GM12864 (cell line): ENCODE results near the gene PLD6.

Source experiments
- DNase-seq: peaks from one replicate; pipeline ENCODE4 v3.0.0-alpha.2; 2011; ENCODE audit warnings: low read depth
- H3K4me3 ChIP-seq: 2 replicates; pipeline ENCODE4 v1.5.1; 2011; ENCODE audit warnings: mild to moderate bottlenecking, low read depth, low read length, control low read depth
- TF ChIP-seq, protein P1 (sequence below): IDR thresholded peaks from 2 replicates; pipeline ENCODE4 v1.5.1; 2011; ENCODE audit warnings: low read depth, mild to moderate bottlenecking, moderate library complexity, low read length, control low read depth, inconsistent platforms; ENCODE audit errors: missing control alignments

Gene PLD6

GRCh38 chr17:17173921-17174320 is 32.2 kb downstream of the PLD6 start:
- no peak for DNase-seq
- TF ChIP-seq, protein P1, sequence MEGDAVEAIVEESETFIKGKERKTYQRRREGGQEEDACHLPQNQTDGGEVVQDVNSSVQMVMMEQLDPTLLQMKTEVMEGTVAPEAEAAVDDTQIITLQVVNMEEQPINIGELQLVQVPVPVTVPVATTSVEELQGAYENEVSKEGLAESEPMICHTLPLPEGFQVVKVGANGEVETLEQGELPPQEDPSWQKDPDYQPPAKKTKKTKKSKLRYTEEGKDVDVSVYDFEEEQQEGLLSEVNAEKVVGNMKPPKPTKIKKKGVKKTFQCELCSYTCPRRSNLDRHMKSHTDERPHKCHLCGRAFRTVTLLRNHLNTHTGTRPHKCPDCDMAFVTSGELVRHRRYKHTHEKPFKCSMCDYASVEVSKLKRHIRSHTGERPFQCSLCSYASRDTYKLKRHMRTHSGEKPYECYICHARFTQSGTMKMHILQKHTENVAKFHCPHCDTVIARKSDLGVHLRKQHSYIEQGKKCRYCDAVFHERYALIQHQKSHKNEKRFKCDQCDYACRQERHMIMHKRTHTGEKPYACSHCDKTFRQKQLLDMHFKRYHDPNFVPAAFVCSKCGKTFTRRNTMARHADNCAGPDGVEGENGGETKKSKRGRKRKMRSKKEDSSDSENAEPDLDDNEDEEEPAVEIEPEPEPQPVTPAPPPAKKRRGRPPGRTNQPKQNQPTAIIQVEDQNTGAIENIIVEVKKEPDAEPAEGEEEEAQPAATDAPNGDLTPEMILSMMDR, result no peak
- no peak overlapping the region for H3K4me3 ChIP-seq

- H3K4me3 ChIP-seq, result no peak overlapping the region
- TF ChIP-seq, protein P1, result no peak
- no peak for DNase-seq
Measured at GRCh38 chr17:17172990-17173389, 33.1 kb downstream of the PLD6 start.

DNA sequence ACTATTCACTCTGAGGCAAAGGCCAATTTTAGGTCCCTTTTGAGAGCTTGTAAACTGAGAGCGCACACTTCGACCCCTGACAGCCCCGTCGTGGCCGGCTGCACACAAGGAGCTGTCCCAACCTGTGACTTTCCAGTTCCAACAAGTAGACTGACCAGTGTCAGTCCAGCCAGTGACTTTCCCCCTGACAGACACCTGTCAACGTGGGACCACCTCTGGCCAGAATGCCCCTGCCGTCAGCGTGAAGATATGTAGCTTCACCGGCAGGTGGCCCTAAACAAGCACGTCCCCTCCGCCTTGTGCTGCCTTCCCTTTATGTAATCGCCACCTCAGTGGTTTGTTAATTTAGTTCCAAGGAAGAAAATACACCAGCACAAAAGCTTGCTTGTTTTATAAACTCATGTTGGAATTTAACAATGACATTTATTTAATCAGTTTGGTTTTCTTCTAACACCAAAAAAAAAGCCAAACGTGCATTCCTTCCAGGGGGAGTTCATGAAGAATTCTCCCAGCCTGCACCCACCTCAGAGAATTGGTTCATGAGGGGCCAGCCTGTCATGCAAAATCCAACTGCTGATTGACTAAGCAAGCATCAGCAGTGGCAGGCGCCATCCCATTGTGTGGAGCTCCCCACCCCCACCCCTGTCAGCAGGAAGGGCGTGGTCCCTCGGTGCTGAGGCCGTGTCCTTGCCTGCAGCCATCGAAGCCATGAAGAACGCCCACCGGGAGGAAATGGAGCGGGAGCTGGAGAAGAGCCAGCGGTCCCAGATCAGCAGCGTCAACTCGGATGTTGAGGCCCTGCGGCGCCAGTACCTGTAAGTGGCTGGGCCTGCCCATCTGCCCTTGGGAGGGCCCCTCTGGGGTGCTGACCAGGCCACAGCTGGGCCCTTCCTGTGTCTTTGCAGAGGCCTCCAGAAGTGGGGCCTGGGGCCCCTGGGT is 33.9 kb downstream of the PLD6 start:
- TF ChIP-seq, protein P1, result no peak
- no peak overlapping the region for H3K4me3 ChIP-seq
- DNase-seq, result no peak

DNA sequence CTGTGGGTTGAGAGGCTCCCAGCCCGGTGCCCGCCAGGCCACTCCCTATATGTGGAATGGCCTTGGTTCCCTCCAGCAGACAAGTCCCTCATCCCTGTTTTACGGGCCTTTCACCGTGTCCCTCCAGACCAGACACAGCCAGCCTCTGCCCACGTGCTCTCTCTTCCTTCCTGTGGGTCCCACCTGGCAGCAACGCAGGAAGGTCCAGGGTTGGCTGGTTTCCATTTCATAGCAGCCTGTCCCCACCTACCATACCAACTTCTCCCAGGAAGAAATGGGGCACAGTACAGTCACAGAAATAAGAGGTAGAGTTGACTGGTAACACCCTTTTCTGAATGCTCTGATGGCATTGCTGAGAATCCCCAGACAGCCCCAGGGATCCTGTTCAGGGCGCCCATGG is 34.9 kb downstream of the PLD6 start:
- TF ChIP-seq, protein P1, result no peak
- no peak for DNase-seq
- H3K4me3 ChIP-seq, result no peak overlapping the region

DNA sequence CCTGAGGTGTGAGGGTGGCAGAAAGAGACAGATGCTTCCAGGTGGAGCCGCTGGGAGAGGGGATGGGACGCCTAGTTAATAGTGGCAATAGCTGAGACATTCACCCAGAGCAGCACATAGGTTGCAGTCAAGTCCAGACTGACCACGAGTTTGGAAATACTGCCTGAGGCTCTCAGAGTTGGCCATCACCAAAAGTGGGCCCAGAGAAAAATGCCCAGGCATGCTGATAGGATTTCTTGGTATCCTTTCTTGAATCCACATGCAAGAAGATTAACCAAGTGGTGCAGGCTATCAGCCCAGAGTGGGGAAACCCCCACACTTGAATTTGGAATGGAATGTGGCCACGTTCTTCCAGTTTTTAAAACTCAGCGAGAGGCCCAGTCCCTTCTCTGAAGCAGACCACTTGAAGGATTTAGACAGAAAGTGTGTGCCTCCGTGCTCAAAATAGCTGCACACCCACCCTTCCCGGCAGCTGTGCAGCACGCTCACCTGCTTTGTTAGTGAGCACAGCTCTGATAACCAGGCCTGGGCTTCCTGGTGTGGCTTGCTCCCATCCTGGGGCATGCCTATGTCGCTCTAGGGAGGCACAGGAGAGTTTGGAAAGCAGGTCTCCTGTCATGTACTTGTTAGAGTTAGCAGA is 35.7 kb downstream of the PLD6 start:
- no peak for DNase-seq
- TF ChIP-seq, protein P1, result no peak
- H3K4me3 ChIP-seq, result no peak overlapping the region

- no peak for DNase-seq
- TF ChIP-seq, protein P1, result no peak
- H3K4me3 ChIP-seq, result no peak overlapping the region
Measured at GRCh38 chr17:17169396-17169795, 36.7 kb downstream of the PLD6 start.

- no peak overlapping the region for H3K4me3 ChIP-seq
- TF ChIP-seq, protein P1, result no peak
- no peak for DNase-seq
Measured at GRCh38 chr17:17168401-17168800, 37.7 kb downstream of the PLD6 start.
